H9 (cell line): ENCODE measurements around the gene SPEM3. TPM values are rescaled to one million over a fixed set of nuclear protein-coding genes. Genes with fewer than 3 reads are reported as not detected.

Experiments
- DNase-seq: peaks from one replicate; pipeline ENCODE4 v3.0.0-alpha.2; 2017
- H2AFZ ChIP-seq: one replicate; pipeline ENCODE4 v1.6.1; 2013; ENCODE audit warnings: mild to moderate bottlenecking, low read length, control low read depth, moderate library complexity
- H2AK5ac ChIP-seq: 2 replicates; pipeline ENCODE4 v1.6.1; 2013; ENCODE audit warnings: low read length, control low read depth, mixed read lengths; ENCODE audit not compliant: insufficient read length
- H2BK120ac ChIP-seq: one replicate; pipeline ENCODE4 v1.6.1; 2013; ENCODE audit warnings: low read depth, mild to moderate bottlenecking, low read length, control low read depth, inconsistent platforms; ENCODE audit not compliant: poor library complexity, severe bottlenecking
- H2BK12ac ChIP-seq: 2 replicates; pipeline ENCODE4 v1.6.1; 2013; ENCODE audit warnings: low read length, control low read depth, mixed read lengths, low read depth; ENCODE audit not compliant: insufficient read length
- H2BK15ac ChIP-seq: 2 replicates; pipeline ENCODE4 v1.6.1; 2013; ENCODE audit warnings: low read depth, low read length, control low read depth
- H2BK20ac ChIP-seq: one replicate; pipeline ENCODE4 v1.6.1; 2013; ENCODE audit warnings: low read depth, mild to moderate bottlenecking, low read length, control low read depth, inconsistent platforms; ENCODE audit not compliant: poor library complexity, severe bottlenecking
- H2BK5ac ChIP-seq: 2 replicates; pipeline ENCODE4 v1.6.1; 2013; ENCODE audit warnings: low read length, control low read depth, mixed read lengths; ENCODE audit not compliant: insufficient read length
- H3K14ac ChIP-seq: 2 replicates; pipeline ENCODE4 v1.6.1; 2013; ENCODE audit warnings: low read length, control low read depth; ENCODE audit not compliant: insufficient read depth
- H3K18ac ChIP-seq: 2 replicates; pipeline ENCODE4 v1.6.1; 2013; ENCODE audit warnings: low read depth, mild to moderate bottlenecking, mixed read lengths, low read length, control low read depth; ENCODE audit not compliant: insufficient read length
- H3K23ac ChIP-seq: 2 replicates; pipeline ENCODE4 v1.6.1; 2013; ENCODE audit warnings: low read length, control low read depth, mixed read lengths, low read depth; ENCODE audit not compliant: insufficient read length
- H3K23me2 ChIP-seq: 2 replicates; pipeline ENCODE4 v1.6.1; 2013; ENCODE audit warnings: low read depth, mild to moderate bottlenecking, mixed read lengths, low read length, control low read depth; ENCODE audit not compliant: insufficient read length, poor library complexity, severe bottlenecking
- H3K27ac ChIP-seq: 2 replicates; pipeline ENCODE4 v1.5.1; 2013; ENCODE audit warnings: low read length, control low read depth, mixed read lengths, low read depth; ENCODE audit not compliant: insufficient read length
- H3K27me3 ChIP-seq: 2 replicates; pipeline ENCODE4 v1.6.1; 2013; ENCODE audit warnings: low read length, control low read depth, inconsistent platforms; ENCODE audit not compliant: insufficient read depth
- H3K4ac ChIP-seq: 2 replicates; pipeline ENCODE4 v1.6.1; 2013; ENCODE audit warnings: low read depth, mild to moderate bottlenecking, control low read depth, inconsistent platforms, low read length, moderate library complexity
- H3K4me1 ChIP-seq: 2 replicates; pipeline ENCODE4 v1.6.1; 2013; ENCODE audit warnings: low read length, control low read depth, inconsistent platforms; ENCODE audit not compliant: insufficient read depth
- H3K4me2 ChIP-seq: 2 replicates; pipeline ENCODE4 v1.6.1; 2013; ENCODE audit warnings: low read length, control low read depth, mixed read lengths; ENCODE audit not compliant: insufficient read length, insufficient read depth
- H3K56ac ChIP-seq: 2 replicates; pipeline ENCODE4 v1.6.1; 2013; ENCODE audit warnings: low read depth, mild to moderate bottlenecking, mixed read lengths, low read length, control low read depth; ENCODE audit not compliant: insufficient read length
- H3K79me1 ChIP-seq: 2 replicates; pipeline ENCODE4 v1.6.1; 2013; ENCODE audit warnings: low read depth, mild to moderate bottlenecking, moderate library complexity, low read length, control low read depth, inconsistent platforms; ENCODE audit not compliant: insufficient read depth, poor library complexity, severe bottlenecking
- H3K79me2 ChIP-seq: 2 replicates; pipeline ENCODE4 v1.6.1; 2013; ENCODE audit warnings: low read length, control low read depth, inconsistent platforms; ENCODE audit not compliant: insufficient read depth
- H3K9ac ChIP-seq: 2 replicates; pipeline ENCODE4 v1.6.1; 2013; ENCODE audit warnings: low read length, control low read depth, mixed read lengths; ENCODE audit not compliant: insufficient read length; ENCODE audit errors: extremely low read depth
- H3K9me3 ChIP-seq: one replicate; pipeline ENCODE4 v1.6.1; 2013; ENCODE audit warnings: low read depth, low read length, inconsistent platforms; ENCODE audit not compliant: control insufficient read depth
- H3T11ph ChIP-seq: one replicate; pipeline ENCODE4 v1.6.1; 2013; ENCODE audit warnings: mild to moderate bottlenecking, low read length, control low read depth, inconsistent platforms
- H4K20me1 ChIP-seq: one replicate; pipeline ENCODE4 v1.6.1; 2013; ENCODE audit not compliant: control insufficient read depth, insufficient read length, insufficient read depth
- H4K5ac ChIP-seq: 2 replicates; pipeline ENCODE4 v1.6.1; 2013; ENCODE audit warnings: low read depth, mild to moderate bottlenecking, mixed read lengths, low read length, control low read depth; ENCODE audit not compliant: insufficient read length
- H4K8ac ChIP-seq: replicated peaks from 2 replicates; pipeline ENCODE4 v1.6.1; 2013; ENCODE audit warnings: low read length, control low read depth, mixed read lengths, low read depth; ENCODE audit not compliant: insufficient read length
- H4K91ac ChIP-seq: 2 replicates; pipeline ENCODE4 v1.6.1; 2013; ENCODE audit warnings: low read depth, mild to moderate bottlenecking, moderate library complexity, mixed read lengths, low read length, control low read depth; ENCODE audit not compliant: insufficient read length
- H3K27ac Mint-ChIP-seq, 3 experiments: 2 replicates in 2 of 3; 3 replicates in 1 of 3; pipeline ENCODE4 v1.8.0; 2020 to 2021; ENCODE audit warnings: mixed read lengths in 3 of 3, mild to moderate bottlenecking in 1 of 3, moderate library complexity in 1 of 3
- H3K27me3 Mint-ChIP-seq: 2 replicates; pipeline ENCODE4 v1.8.0; 2021; ENCODE audit warnings: low read depth, mild to moderate bottlenecking, moderate library complexity, mixed read lengths
- H3K36me3 Mint-ChIP-seq, 3 experiments: 2 replicates in 2 of 3; 3 replicates in 1 of 3; pipeline ENCODE4 v1.8.0; 2020 to 2021; ENCODE audit warnings: low read depth in 3 of 3, mixed read lengths in 3 of 3; ENCODE audit not compliant: insufficient read depth in 1 of 3
- H3K4me1 Mint-ChIP-seq, 2 experiments: 2 replicates each; pipeline ENCODE4 v1.8.0; 2020; ENCODE audit warnings: mixed read lengths in 2 of 2
- H3K4me3 Mint-ChIP-seq, 2 experiments: 2 replicates in 1 of 2; 3 replicates in 1 of 2; pipeline ENCODE4 v1.8.0; 2020 to 2021; ENCODE audit warnings: mild to moderate bottlenecking in 2 of 2, mixed read lengths in 2 of 2, moderate library complexity in 1 of 2
- H3K9me3 Mint-ChIP-seq, 2 experiments: 2 replicates in 1 of 2; 3 replicates in 1 of 2; pipeline ENCODE4 v1.8.0; 2020; ENCODE audit warnings: mild to moderate bottlenecking in 2 of 2, mixed read lengths in 2 of 2, moderate library complexity in 1 of 2
- WGBS: extraction: QIAGEN DNeasy Blood & Tissue Kit; methylation state at CpG from one replicate; pipeline ENCODE4 v1.1.7; 2013; ENCODE audit warnings: missing lambda C conversion rate, low lambda C conversion rate, mixed read lengths; ENCODE audit not compliant: insufficient read length; ENCODE audit errors: extremely low coverage; 5-methylcytosine and 5-hydroxymethylcytosine counted together
- total RNA-seq: library from RNA; stranded (reverse); gene quantifications from 2 replicates; pipeline ENCODE4 v1.2.1, GENCODE V29; 2021
- TF ChIP-seq, protein P1 (sequence below): fragments of 200-600 bp; sonication (generic); conservative IDR thresholded peaks from 3 replicates; pipeline ENCODE4 v1.8.0; 2021; ENCODE audit warnings: antibody characterized with exemption, mild to moderate bottlenecking

SPEM3 gene
- total RNA-seq, 1 experiment from 2014 or later, result not detected

GRCh38 chr17:7467498-7467897 is 38.8 kb downstream of the SPEM3 start:
- no peak overlapping the region for H2AK5ac ChIP-seq
- Mint-ChIP-seq H3K27ac (peak overlapping the region in 1 of 3 experiments; percentile 75; a peak in 3 of 7 replicates), H3K36me3 (peaks cover 2 to 18% (median 17%) of the 10 kb centered on the region in 3 experiments; a peak in 5 of 7 replicates), H3K27me3 (no peaks in the 10 kb centered on the region), H3K9me3 (no peaks in the 10 kb centered on the region), H3K4me3 (no peak overlapping the region), H3K4me1 (no peaks in the 10 kb centered on the region; a peak in 1 of 4 replicates)
- H3K56ac ChIP-seq, result no peak overlapping the region
- no peaks in the 10 kb centered on the region for H3K79me1 ChIP-seq
- H3K4me2 ChIP-seq, result no peak overlapping the region
- H2BK5ac ChIP-seq, result no peak overlapping the region
- no peak overlapping the region for H3T11ph ChIP-seq
- H4K91ac ChIP-seq, result no peak overlapping the region
- no peak overlapping the region for H4K5ac ChIP-seq
- H3K27me3 ChIP-seq, result no peaks in the 10 kb centered on the region
- H3K27ac ChIP-seq, result no peak overlapping the region
- no peaks in the 10 kb centered on the region for H3K23me2 ChIP-seq
- WGBS, result no CpG with 5 or more reads among the region's 3 CpGs
- no peak overlapping the region for H3K14ac ChIP-seq
- no peak overlapping the region for H3K18ac ChIP-seq
- H3K4ac ChIP-seq, result no peak overlapping the region
- H3K4me1 ChIP-seq, result no peaks in the 10 kb centered on the region; the same call in 1 of the 2 replicates
- no peak overlapping the region for H2BK120ac ChIP-seq
- H2AFZ ChIP-seq, result no peak overlapping the region
- no peak overlapping the region for H4K8ac ChIP-seq
- no peaks in the 10 kb centered on the region for H3K79me2 ChIP-seq
- TF ChIP-seq, protein P1, sequence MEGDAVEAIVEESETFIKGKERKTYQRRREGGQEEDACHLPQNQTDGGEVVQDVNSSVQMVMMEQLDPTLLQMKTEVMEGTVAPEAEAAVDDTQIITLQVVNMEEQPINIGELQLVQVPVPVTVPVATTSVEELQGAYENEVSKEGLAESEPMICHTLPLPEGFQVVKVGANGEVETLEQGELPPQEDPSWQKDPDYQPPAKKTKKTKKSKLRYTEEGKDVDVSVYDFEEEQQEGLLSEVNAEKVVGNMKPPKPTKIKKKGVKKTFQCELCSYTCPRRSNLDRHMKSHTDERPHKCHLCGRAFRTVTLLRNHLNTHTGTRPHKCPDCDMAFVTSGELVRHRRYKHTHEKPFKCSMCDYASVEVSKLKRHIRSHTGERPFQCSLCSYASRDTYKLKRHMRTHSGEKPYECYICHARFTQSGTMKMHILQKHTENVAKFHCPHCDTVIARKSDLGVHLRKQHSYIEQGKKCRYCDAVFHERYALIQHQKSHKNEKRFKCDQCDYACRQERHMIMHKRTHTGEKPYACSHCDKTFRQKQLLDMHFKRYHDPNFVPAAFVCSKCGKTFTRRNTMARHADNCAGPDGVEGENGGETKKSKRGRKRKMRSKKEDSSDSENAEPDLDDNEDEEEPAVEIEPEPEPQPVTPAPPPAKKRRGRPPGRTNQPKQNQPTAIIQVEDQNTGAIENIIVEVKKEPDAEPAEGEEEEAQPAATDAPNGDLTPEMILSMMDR, result no peak
- H3K9me3 ChIP-seq, result no peaks in the 10 kb centered on the region
- no peak overlapping the region for H2BK15ac ChIP-seq
- H4K20me1 ChIP-seq, result peaks cover 2% of the 10 kb centered on the region
- H2BK20ac ChIP-seq, result no peak overlapping the region
- H2BK12ac ChIP-seq, result no peak overlapping the region
- no peak for DNase-seq
- H3K9ac ChIP-seq, result no peak overlapping the region
- H3K23ac ChIP-seq, result no peak overlapping the region
